GM23338 (cell line): Measurements from ENCODE around the gene GNAT1. TPM values are rescaled to one million over a fixed set of nuclear protein-coding genes. Genes with fewer than 3 reads are reported as not detected.

Experiments used
- ATAC-seq: fragments of 200-7000 bp; cut with Tn5 transposase; 3 replicates; pipeline ENCODE4 v1.9.1; 2020
- DNase-seq: peaks from one replicate; pipeline ENCODE4 v3.0.0-alpha.2; 2015; ENCODE audit warnings: low spot score
- H2AFZ ChIP-seq: fragments of 200-600 bp; sonication (generic); 2 replicates; pipeline ENCODE4 v1.8.0; 2016; ENCODE audit warnings: antibody characterized with exemption, mild to moderate bottlenecking, moderate library complexity
- H3F3A ChIP-seq: fragments of 200-600 bp; sonication (generic); replicated peaks from 2 replicates; pipeline ENCODE4 v1.8.0; 2017; ENCODE audit warnings: antibody characterized with exemption, mixed run types, low read depth
- H3K27ac ChIP-seq: fragments of 200-600 bp; sonication (generic); 2 replicates; pipeline ENCODE4 v1.6.1; 2016; ENCODE audit warnings: low read depth
- H3K27me3 ChIP-seq: fragments of 200-600 bp; sonication (generic); 2 replicates; pipeline ENCODE4 v1.8.0; 2016; ENCODE audit warnings: mild to moderate bottlenecking, mixed run types, moderate library complexity; ENCODE audit not compliant: insufficient read depth
- H3K36me3 ChIP-seq: fragments of 200-600 bp; sonication (generic); 2 replicates; pipeline ENCODE4 v1.8.0; 2016; ENCODE audit warnings: mild to moderate bottlenecking; ENCODE audit not compliant: insufficient read depth
- H3K4me1 ChIP-seq: fragments of 200-600 bp; sonication (generic); 2 replicates; pipeline ENCODE4 v1.8.0; 2016; ENCODE audit warnings: mild to moderate bottlenecking, moderate library complexity; ENCODE audit not compliant: insufficient read depth
- H3K4me2 ChIP-seq: fragments of 200-600 bp; sonication (generic); 2 replicates; pipeline ENCODE4 v1.7.1; 2017; ENCODE audit warnings: mixed run types
- H3K4me3 ChIP-seq: fragments of 200-600 bp; sonication (generic); 2 replicates; pipeline ENCODE4 v1.6.1; 2016; ENCODE audit warnings: mixed run types
- H3K79me2 ChIP-seq: fragments of 200-600 bp; sonication (generic); replicated peaks from 2 replicates; pipeline ENCODE4 v1.8.0; 2017; ENCODE audit warnings: mild to moderate bottlenecking; ENCODE audit not compliant: insufficient read depth
- H3K9me2 ChIP-seq: fragments of 200-600 bp; sonication (generic); 2 replicates; pipeline ENCODE4 v1.8.0; 2017; ENCODE audit not compliant: insufficient read depth
- H4K20me1 ChIP-seq: fragments of 200-600 bp; sonication (generic); replicated peaks from 2 replicates; pipeline ENCODE4 v1.8.0; 2017; ENCODE audit warnings: mild to moderate bottlenecking; ENCODE audit not compliant: insufficient read depth
- H3K27ac Mint-ChIP-seq: 2 replicates; pipeline ENCODE4 v1.8.0; 2020; ENCODE audit warnings: inconsistent platforms, mild to moderate bottlenecking, moderate library complexity, mixed read lengths
- H3K27me3 Mint-ChIP-seq: 3 replicates; pipeline ENCODE4 v1.8.0; 2022; ENCODE audit warnings: low read depth, mild to moderate bottlenecking, moderate library complexity, mixed read lengths, inconsistent platforms; ENCODE audit not compliant: insufficient read depth, poor library complexity
- H3K36me3 Mint-ChIP-seq: 3 replicates; pipeline ENCODE4 v1.8.0; 2021; ENCODE audit warnings: low read depth, mild to moderate bottlenecking, inconsistent platforms, moderate library complexity, mixed read lengths
- H3K4me1 Mint-ChIP-seq: 3 replicates; pipeline ENCODE4 v1.8.0; 2020; ENCODE audit warnings: mild to moderate bottlenecking, inconsistent platforms, mixed read lengths
- H3K4me3 Mint-ChIP-seq: 3 replicates; pipeline ENCODE4 v1.8.0; 2021; ENCODE audit warnings: moderate library complexity, mild to moderate bottlenecking, inconsistent platforms, mixed read lengths
- H3K9me3 Mint-ChIP-seq: 3 replicates; pipeline ENCODE4 v1.8.0; 2020; ENCODE audit warnings: moderate library complexity, mild to moderate bottlenecking, inconsistent platforms, mixed read lengths
- CTCF ChIP-seq, 2 experiments: fragments of 200-600 bp in 1 of 2; sonication (generic) in 1 of 2; conservative IDR thresholded peaks; 2 replicates each; pipeline versions ENCODE4 v1.5.1 to v1.6.1; 2016 to 2017; ENCODE audit warnings: antibody characterized with exemption in 2 of 2, low read depth in 2 of 2, mild to moderate bottlenecking in 2 of 2, moderate library complexity in 1 of 2
- ETS1 ChIP-seq: IDR thresholded peaks from 2 replicates; pipeline ENCODE4 v1.6.1; 2016; ENCODE audit warnings: antibody characterized with exemption
- EZH2 ChIP-seq: fragments of 200-600 bp; sonication (generic); IDR thresholded peaks from one replicate; pipeline ENCODE4 v1.8.0; 2017; ENCODE audit warnings: antibody characterized with exemption, mild to moderate bottlenecking, low read depth; ENCODE audit not compliant: unreplicated experiment
- EZH2phosphoT487 ChIP-seq: fragments of 200-600 bp; sonication (generic); IDR thresholded peaks from one replicate; pipeline ENCODE4 v1.8.1; 2018; ENCODE audit warnings: antibody characterized with exemption; ENCODE audit not compliant: unreplicated experiment
- REST ChIP-seq: IDR thresholded peaks from one replicate; pipeline ENCODE4 v1.6.1; 2018; ENCODE audit warnings: antibody characterized with exemption; ENCODE audit not compliant: unreplicated experiment
- ZNF331 ChIP-seq: fragments of 250-450 bp; sonication (Bioruptor Pico); IDR thresholded peaks from 2 replicates; pipeline ENCODE4 v1.5.0; 2020; ENCODE audit warnings: low read depth, mild to moderate bottlenecking, moderate library complexity
- polyA plus RNA-seq: library from polyadenylated mRNA; unstranded; fragments of >200 nt; fragmentation: Nextera tagmentation; extraction: Ambion mirVana; gene quantifications from 2 replicates; pipeline ENCODE4 v1.2.1, GENCODE V29; 2016
- total RNA-seq: library from RNA; depleted of rRNA; stranded (reverse); fragments of >200 nt; shearing (Covaris generic); gene quantifications from 2 replicates; pipeline ENCODE4 v1.2.3, GENCODE V29; 2014

Gene GNAT1
- total and polyA plus RNA-seq, 2 experiments from 2014 or later = not detected

- no peak for TF ChIP-seq CTCF (conservative IDR thresholded peaks at IDR 0.05; ENCODE audit: low read depth in 2 of 2)
- TF ChIP-seq REST = no peak
- no peak for TF ChIP-seq EZH2
Measured at GRCh38 chr3:50167841-50168209, 23.6 kb upstream of the GNAT1 start (continued).

- Mint-ChIP-seq H3K9me3 (no peaks in the 10 kb centered on the region), H3K27ac (peak overlapping the region; percentile 68), H3K36me3 (peaks cover 5% of the 10 kb centered on the region; the same call in 2 of the 3 replicates), H3K4me1 (peaks cover 51% of the 10 kb centered on the region), H3K4me3 (no peak overlapping the region), H3K27me3 (peaks cover 4% of the 10 kb centered on the region)
- Histone ChIP-seq H2AFZ (no peak overlapping the region), H3K4me1 (peaks cover 32% of the 10 kb centered on the region), H3K27me3 (no peaks in the 10 kb centered on the region), H3K79me2 (peaks cover 28% of the 10 kb centered on the region), H3K4me3 (no peak overlapping the region), H3K27ac (no peak overlapping the region), H4K20me1 (peaks cover 14% of the 10 kb centered on the region; the same call in 1 of the 2 replicates), H3K4me2 (no peak overlapping the region), H3K9me2 (no peaks in the 10 kb centered on the region), H3F3A (no peaks in the 10 kb centered on the region), H3K36me3 (peaks cover 1% of the 10 kb centered on the region; the same call in 1 of the 2 replicates)
- DNase-seq = no peak
- TF ChIP-seq ZNF331 (CRISPR knock-in tag) = no peak
- TF ChIP-seq ETS1 = no peak
- no peak for TF ChIP-seq EZH2phosphoT487
- no peak for TF ChIP-seq CTCF (conservative IDR thresholded peaks at IDR 0.05; ENCODE audit: low read depth in 2 of 2)
- TF ChIP-seq REST = no peak
- ATAC-seq = no peak
Measured at GRCh38 chr3:50168388-50168787, 23.0 kb upstream of the GNAT1 start.
